ENCODE measurements around the gene PARP16.

GRCh38 chr15:65292938-65293518 lies 6.3 kb upstream of the PARP16 start:
- TF ChIP-seq CTCF (IDR thresholded peaks at IDR 0.05) (no peak), EP300 (IDR thresholded peaks at IDR 0.05) (no peak), POLR2A (IDR thresholded peaks at IDR 0.05) (no peak), POLR2AphosphoS5 (IDR thresholded peaks at IDR 0.05) (no peak)
